ENCODE results near the gene IRF8. TPM values are rescaled to one million over a fixed set of nuclear protein-coding genes. Genes with fewer than 3 reads are reported as not detected.

The IRF8 gene
- polyA plus RNA-seq, 1 of the 3 experiments (the other 2 are of a cell fraction): not detected

DNA sequence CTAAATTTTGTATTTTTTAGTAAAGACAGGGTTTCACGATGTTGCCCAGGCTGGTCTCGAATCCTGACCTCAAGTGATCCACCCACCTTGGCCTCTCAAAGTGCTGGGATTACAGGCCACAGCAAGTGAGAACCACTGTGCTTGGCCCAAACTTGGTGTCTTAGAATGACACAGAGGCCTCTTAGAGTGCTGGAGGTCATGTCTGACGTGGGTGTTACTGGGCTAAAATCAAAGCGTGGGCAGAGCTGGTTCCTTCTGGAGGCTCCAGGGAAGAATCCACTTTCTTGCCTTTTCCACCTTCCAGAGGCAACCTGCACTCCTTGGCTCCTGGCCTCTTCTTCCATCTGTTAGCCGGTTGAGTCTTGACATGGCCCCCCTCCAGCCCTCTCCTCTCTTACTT lies 53.8 kb downstream of the IRF8 start:
- no peaks in the 10 kb centered on the region for H3K36me3 ChIP-seq (replicated peaks in 1 of 2; ENCODE audit: control insufficient read depth in 1 of 2, insufficient read depth in 2 of 2, low read length in 1 of 2)
- H3F3A ChIP-seq (replicated peaks; ENCODE audit: insufficient read depth): no peaks in the 10 kb centered on the region
- no peaks in the 10 kb centered on the region for H3K9me2 ChIP-seq
- no peak overlapping the region for H3K4me2 ChIP-seq
- H3K27ac ChIP-seq (ENCODE audit: low read depth in 2 of 2, low read length in 1 of 2): no peak overlapping the region
- no peaks in the 10 kb centered on the region for H3K4me1 ChIP-seq (ENCODE audit: control insufficient read depth in 1 of 2, insufficient read depth in 2 of 2, low read depth in 1 of 2, low read length in 1 of 2)
- H3K27me3 ChIP-seq (ENCODE audit: insufficient read depth): peaks cover 94% of the 10 kb centered on the region
- no peaks in the 10 kb centered on the region for H3K9me3 ChIP-seq
- no peaks in the 10 kb centered on the region for H4K20me1 ChIP-seq (ENCODE audit: insufficient read depth)
- TF ChIP-seq, protein P1, sequence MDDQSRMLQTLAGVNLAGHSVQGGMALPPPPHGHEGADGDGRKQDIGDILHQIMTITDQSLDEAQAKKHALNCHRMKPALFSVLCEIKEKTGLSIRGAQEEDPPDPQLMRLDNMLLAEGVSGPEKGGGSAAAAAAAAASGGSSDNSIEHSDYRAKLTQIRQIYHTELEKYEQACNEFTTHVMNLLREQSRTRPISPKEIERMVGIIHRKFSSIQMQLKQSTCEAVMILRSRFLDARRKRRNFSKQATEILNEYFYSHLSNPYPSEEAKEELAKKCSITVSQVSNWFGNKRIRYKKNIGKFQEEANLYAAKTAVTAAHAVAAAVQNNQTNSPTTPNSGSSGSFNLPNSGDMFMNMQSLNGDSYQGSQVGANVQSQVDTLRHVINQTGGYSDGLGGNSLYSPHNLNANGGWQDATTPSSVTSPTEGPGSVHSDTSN (IDR thresholded peaks at IDR 0.05): no peak
- TF ChIP-seq RCOR1 (IDR thresholded peaks at IDR 0.05; ENCODE audit: low read length): no peak
- no peak for TF ChIP-seq FOXM1 (IDR thresholded peaks at IDR 0.05; ENCODE audit: low read depth)
- TF ChIP-seq TEAD4 (IDR thresholded peaks at IDR 0.05; ENCODE audit: borderline replicate concordance, insufficient read depth): no peak
- TF ChIP-seq, protein P2, sequence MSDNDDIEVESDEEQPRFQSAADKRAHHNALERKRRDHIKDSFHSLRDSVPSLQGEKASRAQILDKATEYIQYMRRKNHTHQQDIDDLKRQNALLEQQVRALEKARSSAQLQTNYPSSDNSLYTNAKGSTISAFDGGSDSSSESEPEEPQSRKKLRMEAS (IDR thresholded peaks at IDR 0.05; ENCODE audit: low read depth): no peak
- TF ChIP-seq TCF12 (IDR thresholded peaks at IDR 0.05): no peak
- no peak for TF ChIP-seq RFX5 (IDR thresholded peaks at IDR 0.05; ENCODE audit: low read length)
- H2AFZ ChIP-seq (ENCODE audit: low read depth): no peak overlapping the region
- no peak for DNase-seq
- ChIA-PET CTCF (no interaction called here), POLR2A (no interaction called here)
- 25% methylated on average over 5 of the region's 5 CpGs for WGBS (ENCODE audit: low lambda C conversion rate)
- no peak overlapping the region for H3K4me3 ChIP-seq (ENCODE audit: low read depth in 2 of 2, low read length in 1 of 2)
- H3K79me2 ChIP-seq (ENCODE audit: insufficient read depth): no peaks in the 10 kb centered on the region
- no peak overlapping the region for H3K9ac ChIP-seq

DNA sequence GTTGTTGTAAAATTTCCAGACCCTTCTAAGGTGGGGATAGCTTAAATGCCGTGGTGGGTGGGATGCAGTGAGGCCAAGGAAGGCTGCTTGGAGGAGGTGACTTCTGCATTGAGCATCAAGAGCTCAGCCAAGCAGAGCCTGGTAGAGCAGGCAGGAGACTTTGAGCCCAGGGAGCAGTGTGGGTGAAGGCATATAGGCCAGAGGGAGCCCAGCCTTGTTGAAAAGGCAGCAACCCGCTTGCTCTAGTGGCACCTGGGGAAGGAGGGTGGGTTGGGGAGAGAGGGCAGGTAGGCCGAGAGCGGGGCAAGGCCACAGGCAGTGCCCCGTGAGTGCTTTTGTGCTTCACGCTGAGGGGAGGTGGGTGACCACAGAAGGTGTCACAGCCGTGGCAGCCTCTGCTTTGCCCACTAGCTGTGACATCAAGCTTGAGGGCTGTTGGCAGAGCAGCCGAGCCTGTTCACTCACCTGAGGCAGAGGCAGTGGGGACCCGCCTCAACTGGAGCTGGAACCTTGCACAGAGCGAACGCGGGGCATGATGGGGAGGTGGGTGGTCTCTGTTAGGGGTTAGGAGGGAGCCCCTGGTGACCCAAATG lies 56.1 kb downstream of the IRF8 start:
- no peak overlapping the region for H3K4me3 ChIP-seq (ENCODE audit: low read depth in 2 of 2, low read length in 1 of 2)
- no peak for TF ChIP-seq TEAD4 (IDR thresholded peaks at IDR 0.05; ENCODE audit: borderline replicate concordance, insufficient read depth)
- TF ChIP-seq, protein P3, sequence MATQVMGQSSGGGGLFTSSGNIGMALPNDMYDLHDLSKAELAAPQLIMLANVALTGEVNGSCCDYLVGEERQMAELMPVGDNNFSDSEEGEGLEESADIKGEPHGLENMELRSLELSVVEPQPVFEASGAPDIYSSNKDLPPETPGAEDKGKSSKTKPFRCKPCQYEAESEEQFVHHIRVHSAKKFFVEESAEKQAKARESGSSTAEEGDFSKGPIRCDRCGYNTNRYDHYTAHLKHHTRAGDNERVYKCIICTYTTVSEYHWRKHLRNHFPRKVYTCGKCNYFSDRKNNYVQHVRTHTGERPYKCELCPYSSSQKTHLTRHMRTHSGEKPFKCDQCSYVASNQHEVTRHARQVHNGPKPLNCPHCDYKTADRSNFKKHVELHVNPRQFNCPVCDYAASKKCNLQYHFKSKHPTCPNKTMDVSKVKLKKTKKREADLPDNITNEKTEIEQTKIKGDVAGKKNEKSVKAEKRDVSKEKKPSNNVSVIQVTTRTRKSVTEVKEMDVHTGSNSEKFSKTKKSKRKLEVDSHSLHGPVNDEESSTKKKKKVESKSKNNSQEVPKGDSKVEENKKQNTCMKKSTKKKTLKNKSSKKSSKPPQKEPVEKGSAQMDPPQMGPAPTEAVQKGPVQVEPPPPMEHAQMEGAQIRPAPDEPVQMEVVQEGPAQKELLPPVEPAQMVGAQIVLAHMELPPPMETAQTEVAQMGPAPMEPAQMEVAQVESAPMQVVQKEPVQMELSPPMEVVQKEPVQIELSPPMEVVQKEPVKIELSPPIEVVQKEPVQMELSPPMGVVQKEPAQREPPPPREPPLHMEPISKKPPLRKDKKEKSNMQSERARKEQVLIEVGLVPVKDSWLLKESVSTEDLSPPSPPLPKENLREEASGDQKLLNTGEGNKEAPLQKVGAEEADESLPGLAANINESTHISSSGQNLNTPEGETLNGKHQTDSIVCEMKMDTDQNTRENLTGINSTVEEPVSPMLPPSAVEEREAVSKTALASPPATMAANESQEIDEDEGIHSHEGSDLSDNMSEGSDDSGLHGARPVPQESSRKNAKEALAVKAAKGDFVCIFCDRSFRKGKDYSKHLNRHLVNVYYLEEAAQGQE (IDR thresholded peaks at IDR 0.05; ENCODE audit: low read depth, low read length): no peak
- TF ChIP-seq TCF12 (IDR thresholded peaks at IDR 0.05): no peak
- TF ChIP-seq, protein P4, sequence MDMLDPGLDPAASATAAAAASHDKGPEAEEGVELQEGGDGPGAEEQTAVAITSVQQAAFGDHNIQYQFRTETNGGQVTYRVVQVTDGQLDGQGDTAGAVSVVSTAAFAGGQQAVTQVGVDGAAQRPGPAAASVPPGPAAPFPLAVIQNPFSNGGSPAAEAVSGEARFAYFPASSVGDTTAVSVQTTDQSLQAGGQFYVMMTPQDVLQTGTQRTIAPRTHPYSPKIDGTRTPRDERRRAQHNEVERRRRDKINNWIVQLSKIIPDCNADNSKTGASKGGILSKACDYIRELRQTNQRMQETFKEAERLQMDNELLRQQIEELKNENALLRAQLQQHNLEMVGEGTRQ (IDR thresholded peaks at IDR 0.05; ENCODE audit: borderline replicate concordance, low read depth, low read length): no peak
- TF ChIP-seq, protein P1 (IDR thresholded peaks at IDR 0.05): no peak
- no peak for TF ChIP-seq SMC3 (IDR thresholded peaks at IDR 0.05; ENCODE audit: low read depth, low read length)
- TF ChIP-seq, protein P2 (IDR thresholded peaks at IDR 0.05; ENCODE audit: low read depth): no peak
- TF ChIP-seq FOSL2 (IDR thresholded peaks at IDR 0.05; ENCODE audit: borderline replicate concordance, low read depth): no peak
- no peak for TF ChIP-seq GATA2 (CRISPR knock-in tag; IDR thresholded peaks at IDR 0.05)
- H3K4me2 ChIP-seq: no peak overlapping the region
- no peak overlapping the region for H2AFZ ChIP-seq (ENCODE audit: low read depth)
- H3K9me2 ChIP-seq: no peaks in the 10 kb centered on the region
- H3K27ac ChIP-seq (ENCODE audit: low read depth in 2 of 2, low read length in 1 of 2): no peak overlapping the region
- H3F3A ChIP-seq (replicated peaks; ENCODE audit: insufficient read depth): no peaks in the 10 kb centered on the region
- DNase-seq: no peak
- ChIA-PET POLR2A (no interaction called here), CTCF (interaction anchor here (1.6 kb wide), 1 partner anchor 134 kb away, joined by 4 read pairs; no protein-coding TSS in a partner anchor)
- H3K9ac ChIP-seq: no peak overlapping the region
- H3K4me1 ChIP-seq (ENCODE audit: control insufficient read depth in 1 of 2, insufficient read depth in 2 of 2, low read depth in 1 of 2, low read length in 1 of 2): no peaks in the 10 kb centered on the region
- H3K9me3 ChIP-seq: no peaks in the 10 kb centered on the region
- peaks cover 94% of the 10 kb centered on the region for H3K27me3 ChIP-seq (ENCODE audit: insufficient read depth)
- H4K20me1 ChIP-seq (ENCODE audit: insufficient read depth): no peaks in the 10 kb centered on the region
- H3K36me3 ChIP-seq (replicated peaks in 1 of 2; ENCODE audit: control insufficient read depth in 1 of 2, insufficient read depth in 2 of 2, low read length in 1 of 2): no peaks in the 10 kb centered on the region
- no peaks in the 10 kb centered on the region for H3K79me2 ChIP-seq (ENCODE audit: insufficient read depth)
- 16% methylated on average over 5 of the region's 12 CpGs for WGBS (ENCODE audit: low lambda C conversion rate)

Measured in SK-N-SH (cell line).